ENCODE results near the gene SPR.

Gene SPR

GRCh38 chr2:72914206-72914559, 27.0 kb downstream of the SPR start:
- Histone ChIP-seq H3K4me3 (ENCODE audit: low read depth, low read length, poor library complexity, severe bottlenecking) (no peak overlapping the region), H3K4me2 (ENCODE audit: low read length) (no peak overlapping the region)

GRCh38 chr2:72914589-72915319, 27.5 kb downstream of the SPR start:
- no peaks in the 10 kb centered on the region for H4K20me1 ChIP-seq (ENCODE audit: insufficient read depth, low read length)

More at GRCh38 chr2:72914206-72914559, 27.0 kb downstream of the SPR start:
- Histone ChIP-seq H3K27me3 (ENCODE audit: insufficient read depth, low read length) (peaks cover 3% of the 10 kb centered on the region; the same call in 1 of the 2 replicates), H3K9me2 (ENCODE audit: low read depth, low read length) (no peaks in the 10 kb centered on the region), H3K4me1 (ENCODE audit: insufficient read depth, low read length, severe bottlenecking) (peaks cover 18% of the 10 kb centered on the region), H4K20me1 (ENCODE audit: insufficient read depth, low read length) (no peaks in the 10 kb centered on the region), H3K9ac (ENCODE audit: low read length) (no peak overlapping the region), H2AFZ (ENCODE audit: low read length) (no peak overlapping the region), H3K9me3 (ENCODE audit: low read length) (no peaks in the 10 kb centered on the region), H3K79me2 (ENCODE audit: insufficient read depth, low read length) (no peaks in the 10 kb centered on the region), H3K27ac (ENCODE audit: low read depth, low read length, poor library complexity, severe bottlenecking) (no peak overlapping the region), H3F3A (ENCODE audit: insufficient read depth, low read length) (no peaks in the 10 kb centered on the region), H3K36me3 (ENCODE audit: insufficient read depth, low read length) (no peaks in the 10 kb centered on the region)
- no peak for TF ChIP-seq EZH2 (IDR thresholded peaks at IDR 0.05; ENCODE audit: borderline replicate concordance, low read length)
- TF ChIP-seq, protein P1, sequence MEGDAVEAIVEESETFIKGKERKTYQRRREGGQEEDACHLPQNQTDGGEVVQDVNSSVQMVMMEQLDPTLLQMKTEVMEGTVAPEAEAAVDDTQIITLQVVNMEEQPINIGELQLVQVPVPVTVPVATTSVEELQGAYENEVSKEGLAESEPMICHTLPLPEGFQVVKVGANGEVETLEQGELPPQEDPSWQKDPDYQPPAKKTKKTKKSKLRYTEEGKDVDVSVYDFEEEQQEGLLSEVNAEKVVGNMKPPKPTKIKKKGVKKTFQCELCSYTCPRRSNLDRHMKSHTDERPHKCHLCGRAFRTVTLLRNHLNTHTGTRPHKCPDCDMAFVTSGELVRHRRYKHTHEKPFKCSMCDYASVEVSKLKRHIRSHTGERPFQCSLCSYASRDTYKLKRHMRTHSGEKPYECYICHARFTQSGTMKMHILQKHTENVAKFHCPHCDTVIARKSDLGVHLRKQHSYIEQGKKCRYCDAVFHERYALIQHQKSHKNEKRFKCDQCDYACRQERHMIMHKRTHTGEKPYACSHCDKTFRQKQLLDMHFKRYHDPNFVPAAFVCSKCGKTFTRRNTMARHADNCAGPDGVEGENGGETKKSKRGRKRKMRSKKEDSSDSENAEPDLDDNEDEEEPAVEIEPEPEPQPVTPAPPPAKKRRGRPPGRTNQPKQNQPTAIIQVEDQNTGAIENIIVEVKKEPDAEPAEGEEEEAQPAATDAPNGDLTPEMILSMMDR (IDR thresholded peaks at IDR 0.05; ENCODE audit: low read length), result no peak

GRCh38 chr2:72915320-72915906, 28.2 kb downstream of the SPR start:
- no peaks in the 10 kb centered on the region for H3K9me2 ChIP-seq (ENCODE audit: low read depth, low read length)
- peaks cover 18% of the 10 kb centered on the region for H3K4me1 ChIP-seq (ENCODE audit: insufficient read depth, low read length, severe bottlenecking)
- H3K4me2 ChIP-seq (ENCODE audit: low read length), result peak overlapping the region; percentile 54; the same call in 1 of the 2 replicates
- TF ChIP-seq, protein P1 (IDR thresholded peaks at IDR 0.05; ENCODE audit: low read length), result no peak
- no peak for TF ChIP-seq EZH2 (IDR thresholded peaks at IDR 0.05; ENCODE audit: borderline replicate concordance, low read length)
- H2AFZ ChIP-seq (ENCODE audit: low read length), result no peak overlapping the region
- no peaks in the 10 kb centered on the region for H3K36me3 ChIP-seq (ENCODE audit: insufficient read depth, low read length)
- H3K9ac ChIP-seq (ENCODE audit: low read length), result no peak overlapping the region
- no peak overlapping the region for H3K27ac ChIP-seq (ENCODE audit: low read depth, low read length, poor library complexity, severe bottlenecking)
- H3K9me3 ChIP-seq (ENCODE audit: low read length), result no peaks in the 10 kb centered on the region
- no peaks in the 10 kb centered on the region for H3F3A ChIP-seq (ENCODE audit: insufficient read depth, low read length)
- H3K79me2 ChIP-seq (ENCODE audit: insufficient read depth, low read length), result no peaks in the 10 kb centered on the region
- peak overlapping the region; percentile 54 for H3K4me3 ChIP-seq (ENCODE audit: low read depth, low read length, poor library complexity, severe bottlenecking)
- no peaks in the 10 kb centered on the region for H4K20me1 ChIP-seq (ENCODE audit: insufficient read depth, low read length)
- peaks cover 3% of the 10 kb centered on the region; the same call in 1 of the 2 replicates for H3K27me3 ChIP-seq (ENCODE audit: insufficient read depth, low read length)

More at GRCh38 chr2:72914589-72915319, 27.5 kb downstream of the SPR start:
- H3K4me2 ChIP-seq (ENCODE audit: low read length), result no peak overlapping the region
- H3K79me2 ChIP-seq (ENCODE audit: insufficient read depth, low read length), result no peaks in the 10 kb centered on the region
- H2AFZ ChIP-seq (ENCODE audit: low read length), result no peak overlapping the region
- no peak overlapping the region for H3K27ac ChIP-seq (ENCODE audit: low read depth, low read length, poor library complexity, severe bottlenecking)
- no peak for TF ChIP-seq EZH2 (IDR thresholded peaks at IDR 0.05; ENCODE audit: borderline replicate concordance, low read length)
- TF ChIP-seq, protein P1 (IDR thresholded peaks at IDR 0.05; ENCODE audit: low read length), result no peak
- H3K9ac ChIP-seq (ENCODE audit: low read length), result no peak overlapping the region
- no peaks in the 10 kb centered on the region for H3K36me3 ChIP-seq (ENCODE audit: insufficient read depth, low read length)
- peaks cover 3% of the 10 kb centered on the region; the same call in 1 of the 2 replicates for H3K27me3 ChIP-seq (ENCODE audit: insufficient read depth, low read length)
- H3K9me3 ChIP-seq (ENCODE audit: low read length), result no peaks in the 10 kb centered on the region
- peaks cover 18% of the 10 kb centered on the region for H3K4me1 ChIP-seq (ENCODE audit: insufficient read depth, low read length, severe bottlenecking)
- no peaks in the 10 kb centered on the region for H3F3A ChIP-seq (ENCODE audit: insufficient read depth, low read length)
- no peak overlapping the region for H3K4me3 ChIP-seq (ENCODE audit: low read depth, low read length, poor library complexity, severe bottlenecking)
- H3K9me2 ChIP-seq (ENCODE audit: low read depth, low read length), result no peaks in the 10 kb centered on the region

Data from OCI-LY1 (cell line).